HG03521 (cell line): ENCODE measurements around the gene RAB40A.
"Not testable (repeated sequence)": the region's sequence is repeated elsewhere in the genome, so short reads cannot be mapped to it uniquely, and the experiment has no call there.

Source experiments
- ATAC-seq: cut with Tn5 transposase; IDR thresholded peaks from one replicate; pipeline ENCODE4 v1.9.1; 2021; ENCODE audit warnings: mild to moderate bottlenecking, moderate library complexity; ENCODE audit not compliant: unreplicated experiment

RAB40A gene

GRCh38 chrX:103524747-103525146 is 5.5 kb upstream of the RAB40A start:
- ATAC-seq: no peak

DNA sequence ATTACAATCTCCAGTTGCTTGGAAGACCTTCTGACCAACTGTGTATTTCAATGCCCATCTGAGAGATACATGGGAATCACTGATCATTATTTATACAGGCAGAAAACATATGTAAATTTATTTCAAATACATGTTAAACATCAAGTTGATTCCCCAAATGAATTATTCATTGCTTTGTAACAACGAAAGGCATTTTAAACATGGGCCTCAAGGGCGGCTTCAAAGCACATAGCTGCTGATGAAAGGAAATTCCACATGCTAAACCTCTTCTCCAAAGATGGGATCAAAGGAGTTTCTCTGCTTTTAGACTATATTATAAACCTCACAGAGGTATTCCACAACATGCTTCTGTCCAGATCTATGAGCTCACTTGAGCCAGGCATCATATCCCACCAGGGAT is 4.3 kb upstream of the RAB40A start:
- ATAC-seq: no peak

GRCh38 chrX:103520386-103520785 is 1.1 kb upstream of the RAB40A start:
- no peak for ATAC-seq

- ATAC-seq: no peak
Observed at GRCh38 chrX:103518571-103518970, 718 bp downstream of the RAB40A start.

DNA sequence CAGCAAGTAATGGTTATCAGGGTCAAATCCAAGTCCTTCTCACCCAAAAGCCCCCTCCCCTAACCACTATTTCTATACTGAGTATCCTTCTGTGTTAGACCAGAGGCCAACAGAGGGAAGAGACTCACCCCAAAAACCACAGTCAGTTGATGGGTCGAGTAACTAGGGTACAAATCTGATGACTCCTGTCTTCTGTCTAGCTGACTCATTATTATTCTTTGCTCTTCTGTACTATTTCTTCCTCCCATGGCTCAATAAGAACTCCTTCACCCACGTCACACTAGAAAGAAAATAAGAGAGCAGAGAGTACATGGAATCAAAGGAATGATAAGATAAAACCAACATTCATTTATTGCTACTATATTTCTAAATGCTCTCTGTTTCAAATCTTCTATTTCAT is 2.0 kb downstream of the RAB40A start:
- ATAC-seq: no peak

DNA sequence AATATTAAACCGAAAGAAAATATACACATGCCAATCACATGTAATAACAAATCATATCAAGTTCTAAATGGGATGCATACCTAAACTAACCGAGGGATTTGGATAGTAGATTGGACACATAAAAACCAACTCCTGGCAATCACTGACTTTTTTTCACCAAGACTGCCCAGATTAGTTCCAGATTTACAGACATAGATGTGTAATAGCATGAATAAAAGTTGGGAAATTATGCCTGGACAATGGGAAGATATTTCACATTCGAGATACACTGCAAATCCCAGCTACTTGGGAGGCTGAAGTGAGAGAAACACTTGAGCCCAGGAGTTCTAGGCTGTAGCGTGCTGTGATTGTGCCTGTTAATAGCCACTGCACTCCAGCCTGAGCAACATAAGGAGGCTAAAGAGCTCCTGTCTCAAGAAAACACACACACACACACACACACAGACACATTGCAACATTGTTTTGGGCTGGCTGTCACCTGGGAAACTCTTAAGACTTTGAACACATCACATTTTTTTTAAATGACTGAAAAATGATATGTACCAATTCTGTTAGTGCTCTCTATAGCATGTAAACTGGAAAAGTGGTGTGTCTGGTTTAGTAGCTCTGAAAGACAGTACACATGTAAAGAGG is 5.7 kb downstream of the RAB40A start:
- no peak for ATAC-seq

- no peak for ATAC-seq
Observed at GRCh38 chrX:103513067-103513466, 6.2 kb downstream of the RAB40A start.

GRCh38 chrX:103510031-103510430 is 9.3 kb downstream of the RAB40A start:
- ATAC-seq: no peak

DNA sequence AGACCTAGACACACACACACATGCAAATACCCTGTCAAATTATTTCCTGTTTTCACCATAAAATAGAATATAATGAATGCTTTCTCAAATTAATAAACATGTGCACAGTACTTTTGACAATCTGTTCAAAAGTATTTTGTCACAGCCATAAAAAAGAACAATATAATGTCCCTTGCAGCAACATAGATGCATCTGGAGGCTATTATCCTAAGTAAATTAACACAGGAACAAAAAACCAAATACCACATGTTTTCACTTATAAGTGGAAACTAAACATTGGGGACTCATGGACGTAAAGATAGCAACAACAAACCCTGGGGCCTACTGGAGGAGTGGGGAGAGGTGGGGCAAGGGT is 15.5 kb downstream of the RAB40A start:
- ATAC-seq: no peak

DNA sequence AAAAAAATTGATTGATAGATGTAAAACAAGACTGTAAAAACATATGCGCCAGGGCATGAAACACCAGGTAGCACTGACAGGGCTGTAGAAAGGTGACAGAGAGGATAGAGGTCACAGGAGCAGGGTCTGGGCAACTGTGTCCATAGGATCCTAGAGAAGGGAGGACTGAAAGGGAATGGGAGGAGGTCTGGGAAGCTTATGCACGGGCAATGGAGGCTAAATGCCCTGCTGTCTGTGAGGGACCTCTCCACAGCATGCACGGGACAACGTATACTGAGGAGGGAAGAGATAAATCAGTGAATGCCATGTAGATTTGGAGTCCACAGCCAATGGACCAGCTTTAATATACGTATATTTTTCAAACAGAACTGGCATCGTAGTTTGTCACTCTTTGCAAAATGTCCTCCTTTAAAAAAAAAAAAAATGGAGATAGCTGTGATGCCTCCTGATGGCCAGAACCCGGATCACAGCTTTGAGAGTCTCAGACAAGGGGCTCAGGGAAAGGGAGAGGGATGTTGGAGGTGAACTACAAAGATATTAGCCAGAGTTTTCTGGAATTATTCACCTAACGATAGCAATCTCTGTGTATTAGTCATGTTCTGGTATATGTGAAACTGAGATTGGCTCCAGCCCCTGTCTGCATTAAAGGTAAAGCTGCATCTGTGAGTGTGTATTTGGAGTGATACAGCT is 16.0 kb downstream of the RAB40A start:
- ATAC-seq: no peak

DNA sequence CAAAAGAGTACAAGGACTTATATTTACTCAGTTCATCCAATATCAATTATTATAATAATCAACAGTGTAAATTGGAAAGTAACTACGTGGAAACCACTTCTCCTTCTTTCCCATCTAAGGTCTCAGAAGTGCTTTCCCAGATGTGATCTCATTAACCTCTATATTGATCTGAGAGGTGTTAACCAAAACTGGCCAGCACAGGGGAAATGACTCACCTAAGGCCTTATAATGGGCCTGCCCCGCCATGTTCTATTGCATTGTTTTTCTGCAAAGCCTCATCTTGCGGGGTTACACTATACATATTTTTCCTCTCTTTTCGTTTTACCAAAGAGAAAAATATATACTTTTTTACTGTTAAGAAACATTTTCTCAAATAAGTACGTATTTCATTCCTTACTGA is 20.5 kb downstream of the RAB40A start:
- ATAC-seq: no peak

GRCh38 chrX:103495786-103496185 is 23.5 kb downstream of the RAB40A start:
- ATAC-seq: no peak

GRCh38 chrX:103493578-103493977 is 25.7 kb downstream of the RAB40A start:
- ATAC-seq: not testable (repeated sequence)

DNA sequence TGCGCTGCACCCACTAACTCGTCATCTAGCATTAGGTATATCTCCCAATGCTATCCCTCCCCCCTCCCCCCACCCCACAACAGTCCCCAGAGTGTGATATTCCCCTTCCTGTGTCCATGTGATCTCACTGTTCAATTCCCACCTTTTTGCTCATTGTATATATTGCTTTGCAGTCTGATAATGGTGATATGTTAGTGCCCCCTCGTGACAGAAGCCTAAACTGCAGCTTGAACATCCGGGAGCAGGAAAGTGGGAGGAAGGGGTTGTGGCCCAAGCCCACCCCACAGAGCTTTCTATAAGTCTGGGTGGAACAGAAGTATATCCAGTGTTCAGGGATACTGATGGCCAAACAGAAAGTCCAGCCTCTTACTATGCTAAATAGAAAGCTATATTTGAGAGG is 29.6 kb downstream of the RAB40A start:
- not testable (repeated sequence) for ATAC-seq

DNA sequence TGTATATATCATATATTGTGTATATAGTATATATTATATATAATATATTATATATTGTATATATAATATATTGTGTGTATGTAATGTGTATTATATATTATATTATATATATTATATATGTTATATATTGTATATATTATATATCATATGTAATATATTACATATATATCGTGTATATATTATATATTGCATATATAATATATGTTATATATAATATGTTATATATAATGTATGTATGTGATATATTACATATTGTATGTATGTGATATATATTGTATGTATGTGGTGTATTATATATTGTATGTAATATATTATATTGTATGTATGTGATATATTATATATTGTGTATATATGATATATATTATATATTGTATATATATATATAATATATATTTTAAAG is 30.5 kb downstream of the RAB40A start:
- ATAC-seq: no peak

GRCh38 chrX:103488332-103488731 is 31.0 kb downstream of the RAB40A start:
- ATAC-seq: no peak

DNA sequence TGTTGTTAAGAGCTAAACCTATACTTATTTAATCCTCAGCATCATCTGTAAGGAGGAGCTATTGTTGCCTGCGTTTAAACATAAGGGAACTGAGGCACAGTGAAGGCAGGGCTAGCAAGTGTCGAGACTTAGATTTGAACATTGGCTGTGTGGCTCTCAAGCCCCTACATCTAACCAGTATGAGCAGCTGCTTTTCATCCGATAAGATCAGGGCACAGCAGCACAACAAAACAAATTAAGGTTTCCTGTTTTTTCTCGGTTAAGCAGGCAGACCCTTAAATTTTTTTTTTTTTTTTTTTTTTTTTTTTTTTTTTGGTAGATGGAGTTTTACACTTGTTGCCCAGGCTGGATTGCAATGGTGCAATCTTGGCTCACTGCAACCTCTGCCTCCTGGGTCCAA is 35.6 kb downstream of the RAB40A start:
- no peak for ATAC-seq

- ATAC-seq: no peak
Observed at GRCh38 chrX:103480526-103480925, 38.8 kb downstream of the RAB40A start.

GRCh38 chrX:103477496-103477895 is 41.8 kb downstream of the RAB40A start:
- ATAC-seq: no peak

- ATAC-seq: no peak
Observed at GRCh38 chrX:103475381-103475780, 43.9 kb downstream of the RAB40A start.

DNA sequence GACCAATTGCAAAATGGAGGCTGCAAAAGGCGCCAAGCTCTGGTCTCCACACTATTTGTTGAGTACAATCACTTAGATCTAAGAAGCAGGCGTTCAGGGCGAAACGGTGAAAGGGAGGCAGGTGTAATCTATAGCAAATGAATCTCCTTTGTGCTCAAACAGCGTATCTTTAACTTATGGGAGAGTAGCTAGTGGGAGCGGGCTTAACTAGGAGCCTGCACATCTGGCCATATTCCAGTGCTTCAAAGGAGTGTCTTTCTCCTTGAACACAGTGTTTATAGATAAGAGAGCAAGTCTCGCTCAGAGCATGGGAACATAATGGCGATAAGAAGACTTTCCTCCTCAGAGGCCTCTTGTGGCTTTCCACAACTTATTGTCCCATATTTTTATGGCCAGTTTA is 49.3 kb downstream of the RAB40A start:
- ATAC-seq: not testable (repeated sequence)

GRCh38 chrX:103467887-103468286 is 51.4 kb downstream of the RAB40A start:
- ATAC-seq: no peak

DNA sequence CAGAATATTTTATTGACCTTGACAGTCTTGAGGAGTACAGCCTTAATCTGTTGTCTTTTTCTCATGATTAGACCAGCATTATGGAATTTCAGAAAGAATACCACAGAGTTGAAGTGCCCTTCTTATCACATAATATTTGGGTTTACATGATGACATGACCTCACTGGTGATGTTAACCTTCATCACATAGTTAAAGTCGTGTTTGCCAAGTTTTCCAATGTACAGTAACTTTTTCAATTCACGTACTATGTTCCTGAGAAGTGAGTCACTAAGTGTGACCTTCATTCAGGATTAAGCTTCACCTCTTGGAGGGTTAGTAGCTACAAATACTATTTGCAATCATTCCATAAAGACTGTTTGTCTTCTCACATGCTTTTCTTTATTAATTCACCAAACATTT is 52.1 kb downstream of the RAB40A start:
- ATAC-seq: no peak
